HG02678 (cell line): ENCODE results near the gene DOCK2.

ENCODE experiments used
- ATAC-seq: cut with Tn5 transposase; IDR thresholded peaks from one replicate; pipeline ENCODE4 v1.9.1; 2021; ENCODE audit warnings: mild to moderate bottlenecking, moderate library complexity; ENCODE audit not compliant: unreplicated experiment

The DOCK2 gene

DNA sequence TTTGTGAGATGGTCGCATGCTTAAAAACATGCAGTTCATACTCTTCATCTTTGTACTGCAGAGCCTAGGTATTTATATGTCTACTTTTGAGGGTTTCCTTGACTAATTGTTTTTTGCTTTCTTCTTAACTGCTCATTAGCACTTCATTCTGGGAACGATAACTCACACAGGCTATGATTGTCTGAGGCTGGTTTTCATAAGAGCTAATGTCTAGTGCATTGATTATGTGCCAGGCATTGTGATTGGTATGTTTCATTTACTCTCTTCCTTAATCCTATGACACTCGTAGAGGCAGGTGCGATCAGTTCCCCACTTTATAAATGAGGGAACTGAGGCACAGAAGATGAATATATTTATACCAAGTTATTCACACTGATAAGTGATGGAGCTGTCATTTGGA lies 249.6 kb downstream of the DOCK2 start:
- no peak for ATAC-seq

GRCh38 chr5:169889572-169889971 lies 252.5 kb downstream of the DOCK2 start:
- no peak for ATAC-seq

DNA sequence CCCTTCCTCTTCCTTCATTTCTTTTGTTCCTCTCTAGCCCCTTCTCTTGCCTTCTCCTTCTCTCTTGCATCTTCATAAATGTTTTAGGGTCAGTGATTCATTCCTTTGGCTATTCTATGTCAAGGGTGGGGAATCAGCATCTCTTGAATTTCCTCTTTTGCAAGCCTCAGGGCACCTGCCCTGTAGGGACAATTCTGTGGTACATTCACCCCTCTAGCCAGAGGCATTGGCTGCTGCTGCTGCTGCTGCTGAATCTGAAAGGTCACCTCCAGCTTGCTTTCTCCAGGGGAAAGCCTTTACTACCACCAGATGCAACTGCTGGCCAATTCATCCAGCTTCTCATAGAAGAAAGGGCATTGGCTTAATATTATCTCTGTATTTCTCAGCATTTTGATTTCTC lies 255.9 kb downstream of the DOCK2 start:
- no peak for ATAC-seq

GRCh38 chr5:169893571-169893970 lies 256.5 kb downstream of the DOCK2 start:
- ATAC-seq = no peak

- ATAC-seq = no peak
Measured at GRCh38 chr5:169895926-169896325, 258.9 kb downstream of the DOCK2 start.

GRCh38 chr5:169897481-169897880 lies 260.4 kb downstream of the DOCK2 start:
- ATAC-seq = no peak

GRCh38 chr5:169901896-169902295 lies 264.8 kb downstream of the DOCK2 start:
- ATAC-seq = peak; percentile 42

- ATAC-seq = peak; percentile 49
Measured at GRCh38 chr5:169904059-169904458, 267.0 kb downstream of the DOCK2 start.

- peak; percentile 17 for ATAC-seq
Measured at GRCh38 chr5:169904508-169904907, 267.4 kb downstream of the DOCK2 start.

- no peak for ATAC-seq
Measured at GRCh38 chr5:169905017-169905416, 267.9 kb downstream of the DOCK2 start.

GRCh38 chr5:169906745-169907649 lies 269.9 kb downstream of the DOCK2 start:
- no peak for ATAC-seq

GRCh38 chr5:169908864-169909263 lies 271.8 kb downstream of the DOCK2 start:
- no peak for ATAC-seq

DNA sequence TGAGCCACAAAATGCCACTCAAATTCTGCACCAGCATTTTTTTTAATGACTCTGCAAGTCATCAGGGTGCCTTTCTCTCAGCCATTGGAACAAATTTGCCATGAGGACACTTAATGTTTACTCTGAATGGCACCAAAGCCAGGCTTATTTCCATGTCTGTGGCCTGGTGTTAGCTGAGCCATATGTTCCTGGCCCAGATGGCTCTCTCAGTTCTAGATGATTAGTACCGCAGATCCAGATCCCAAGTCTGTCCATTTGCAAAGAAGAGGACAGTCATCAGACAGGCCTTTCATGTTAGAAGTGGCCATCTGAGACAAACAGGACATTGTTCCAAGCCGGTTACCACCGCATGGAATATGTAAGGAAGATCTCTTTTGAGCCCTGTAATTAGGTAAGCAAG lies 272.9 kb downstream of the DOCK2 start:
- ATAC-seq = no peak

- ATAC-seq = no peak
Measured at GRCh38 chr5:169910393-169910792, 273.3 kb downstream of the DOCK2 start.

DNA sequence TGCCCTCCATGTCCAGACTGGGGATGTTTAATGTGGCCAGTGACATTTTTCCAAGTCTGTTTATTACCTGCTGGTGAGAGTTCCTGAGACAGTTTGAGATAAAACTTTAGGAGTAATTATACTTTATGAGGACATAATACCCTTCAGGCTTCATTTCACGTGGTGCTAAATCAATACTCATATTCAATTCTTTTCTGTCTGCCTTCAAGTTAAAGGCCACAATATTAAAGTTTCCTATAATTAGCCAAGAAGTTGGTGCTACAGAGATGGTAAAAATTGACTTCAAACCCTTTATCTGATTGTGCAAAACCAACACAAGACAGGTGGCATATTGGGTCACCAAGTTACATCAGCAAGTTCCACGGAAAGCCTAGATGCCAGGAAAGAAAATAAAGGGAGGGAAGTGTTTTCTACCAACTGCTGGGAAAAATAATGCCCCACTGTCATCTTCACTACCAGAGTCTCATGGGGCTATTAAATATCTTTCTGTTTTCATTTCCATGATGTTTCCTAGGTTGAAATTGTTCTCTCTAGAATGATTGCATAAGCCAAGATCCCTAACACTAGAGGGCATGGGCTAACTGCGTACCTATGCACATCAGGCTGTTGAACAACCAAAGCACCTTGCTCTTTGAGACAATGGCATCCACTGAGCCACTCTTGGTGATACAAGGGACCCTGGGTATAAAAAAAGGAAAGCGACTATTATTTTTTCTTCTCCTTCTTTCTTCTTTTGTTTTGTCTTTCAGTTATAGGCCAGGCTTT lies 274.6 kb downstream of the DOCK2 start:
- ATAC-seq = no peak

DNA sequence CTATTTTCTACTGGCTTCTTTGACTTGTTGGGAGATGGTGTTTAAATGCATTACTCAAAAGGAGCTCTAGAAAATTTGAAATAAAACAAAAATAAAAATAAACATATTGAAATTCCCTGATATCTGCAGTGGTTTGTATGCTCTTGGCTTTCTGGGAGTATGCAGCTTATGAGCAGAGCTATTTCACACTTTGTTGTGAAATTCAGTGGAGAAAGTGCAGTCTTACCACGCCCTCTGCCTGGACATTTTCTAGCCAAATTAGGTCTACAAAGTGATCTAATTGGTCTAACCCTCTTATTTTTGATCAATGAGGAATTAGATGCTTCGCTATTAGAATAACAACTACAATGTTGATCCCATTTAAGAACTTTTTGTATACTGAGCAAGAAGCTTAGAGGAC lies 276.4 kb downstream of the DOCK2 start:
- no peak for ATAC-seq

DNA sequence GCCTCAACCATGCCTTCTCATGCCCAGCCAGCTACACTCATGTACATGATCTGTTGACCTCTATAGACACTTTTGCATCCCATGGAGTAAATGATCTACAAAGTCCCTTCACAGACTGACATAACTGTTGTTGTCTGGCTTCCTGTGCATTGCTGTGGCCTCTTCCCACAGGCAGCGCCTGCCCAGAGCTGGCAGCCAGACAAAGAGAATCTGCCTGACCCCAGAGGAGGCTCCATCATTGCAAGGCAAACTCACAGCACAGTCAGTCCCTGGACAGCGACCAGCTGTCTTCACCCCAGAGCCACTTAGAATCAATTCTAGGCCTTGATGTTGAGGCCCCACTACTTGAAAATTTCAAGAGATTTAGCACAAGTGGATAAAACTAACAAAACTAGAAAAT lies 277.7 kb downstream of the DOCK2 start:
- ATAC-seq = peak; percentile 44

- no peak for ATAC-seq
Measured at GRCh38 chr5:169917500-169917899, 280.4 kb downstream of the DOCK2 start.

DNA sequence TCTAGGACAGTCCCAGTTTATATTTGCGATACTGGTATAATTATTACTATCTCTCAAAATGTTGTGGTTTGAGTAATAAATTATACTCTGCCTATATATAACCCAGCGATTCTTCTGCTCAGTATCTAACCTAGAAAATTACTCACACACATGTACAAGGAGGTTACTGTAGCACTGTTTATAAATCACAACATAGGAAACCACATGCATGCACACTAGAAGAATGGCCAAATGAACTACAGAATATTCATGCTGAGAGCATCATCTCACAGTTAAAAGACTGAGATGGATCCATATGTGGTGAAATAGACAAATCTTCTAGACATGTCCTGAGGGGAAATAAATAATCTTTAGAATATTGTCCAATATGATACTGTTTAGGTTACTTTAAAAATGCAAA lies 281.2 kb downstream of the DOCK2 start:
- no peak for ATAC-seq

DNA sequence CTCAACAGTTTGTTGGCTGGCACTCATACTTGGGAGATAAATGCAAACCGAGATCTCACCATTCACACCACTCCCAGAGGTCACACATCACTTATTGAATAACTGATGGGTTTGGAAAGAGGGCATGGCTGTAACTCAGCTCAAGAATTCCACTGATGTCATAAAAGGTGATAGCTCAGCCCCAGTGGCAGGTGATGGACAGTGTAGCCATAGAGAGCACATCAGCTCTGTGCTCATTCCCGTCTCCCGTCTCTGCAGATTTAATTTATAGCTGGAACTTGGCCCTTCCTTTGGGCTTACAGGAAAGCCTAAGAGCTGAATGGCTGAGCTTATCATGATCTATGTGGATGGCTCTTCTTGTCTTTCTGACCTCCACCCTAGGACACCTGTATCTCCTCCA lies 283.4 kb downstream of the DOCK2 start:
- no peak for ATAC-seq

- no peak for ATAC-seq
Measured at GRCh38 chr5:169921384-169921783, 284.3 kb downstream of the DOCK2 start.

GRCh38 chr5:169921949-169922348 lies 284.9 kb downstream of the DOCK2 start:
- ATAC-seq = no peak
